ENCODE results near the gene ZBTB7A.

The ZBTB7A gene

GRCh38 chr19:4066682-4067395, at the start of gene ZBTB7A:
ZBTB7A (minus strand) TSS chr19:4066899; CDS start chr19:4055232, 11,667 bp downstream.
- DNase-seq (ENCODE audit: low read depth), result peak; percentile 66

- DNase-seq (ENCODE audit: low read depth), result no peak
Observed at GRCh38 chr19:4115818-4116385, 49.2 kb upstream of the ZBTB7A start.

GRCh38 chr19:4115050-4115817, 48.5 kb upstream of the ZBTB7A start:
- DNase-seq (ENCODE audit: low read depth), result peak; percentile 41

DNA sequence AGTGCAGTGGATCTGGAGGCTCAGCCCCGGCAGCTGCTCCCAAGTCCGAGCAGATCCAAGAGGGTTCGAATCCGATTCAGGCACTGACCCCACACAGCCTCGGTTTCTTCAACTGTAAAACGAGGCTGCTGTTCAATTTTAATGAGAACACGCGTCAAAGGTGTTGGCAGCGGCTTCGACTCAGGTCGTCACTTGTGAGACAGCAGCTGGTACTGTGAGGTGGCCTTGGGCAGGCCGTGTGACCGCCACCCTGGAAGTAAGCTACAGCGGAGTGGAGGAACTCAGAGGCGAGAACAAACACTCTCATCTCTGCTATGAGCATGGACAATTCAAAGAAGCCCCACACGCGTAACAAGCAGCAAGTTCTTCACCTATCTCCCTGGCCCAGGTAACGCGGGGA, 47.5 kb upstream of the ZBTB7A start:
- DNase-seq (ENCODE audit: low read depth), result no peak

DNA sequence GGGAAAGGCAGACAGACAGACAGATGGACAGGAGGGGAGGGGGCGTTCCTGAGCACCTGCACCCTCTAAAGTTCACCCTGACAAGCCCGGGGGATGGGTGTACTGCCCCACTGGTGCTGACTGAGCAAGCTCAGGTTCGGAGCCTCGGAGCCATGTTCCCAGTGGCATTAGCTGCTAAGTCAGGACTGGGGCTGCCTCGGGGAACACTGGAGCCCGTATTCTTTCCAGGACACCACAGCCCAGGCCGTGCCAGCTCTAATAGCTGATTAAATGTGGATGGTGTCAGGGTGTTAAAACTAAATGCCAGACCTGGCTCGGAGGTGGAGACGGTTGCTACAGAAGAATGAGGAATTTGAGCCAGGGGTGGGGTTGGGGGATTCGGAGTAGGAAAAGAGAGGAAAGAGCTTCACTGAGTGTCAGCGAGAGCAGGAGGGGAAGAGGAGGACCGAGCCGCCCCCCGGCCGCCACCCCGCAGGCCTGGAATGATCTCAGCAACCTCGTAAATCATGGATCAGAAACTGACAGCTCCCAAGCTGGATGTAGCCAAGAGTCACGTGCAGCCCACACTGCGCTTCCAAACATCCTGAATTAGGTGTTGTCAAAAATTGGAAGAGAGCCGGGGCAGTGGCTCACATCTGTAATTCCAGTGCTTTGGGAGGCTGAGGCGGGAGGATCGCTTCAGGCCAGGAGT, 46.8 kb upstream of the ZBTB7A start:
- DNase-seq (ENCODE audit: low read depth), result no peak

- DNase-seq (ENCODE audit: low read depth), result no peak
Observed at GRCh38 chr19:4112367-4112766, 45.7 kb upstream of the ZBTB7A start.

GRCh38 chr19:4109626-4109945, 42.9 kb upstream of the ZBTB7A start:
- no peak for DNase-seq (ENCODE audit: low read depth)

DNA sequence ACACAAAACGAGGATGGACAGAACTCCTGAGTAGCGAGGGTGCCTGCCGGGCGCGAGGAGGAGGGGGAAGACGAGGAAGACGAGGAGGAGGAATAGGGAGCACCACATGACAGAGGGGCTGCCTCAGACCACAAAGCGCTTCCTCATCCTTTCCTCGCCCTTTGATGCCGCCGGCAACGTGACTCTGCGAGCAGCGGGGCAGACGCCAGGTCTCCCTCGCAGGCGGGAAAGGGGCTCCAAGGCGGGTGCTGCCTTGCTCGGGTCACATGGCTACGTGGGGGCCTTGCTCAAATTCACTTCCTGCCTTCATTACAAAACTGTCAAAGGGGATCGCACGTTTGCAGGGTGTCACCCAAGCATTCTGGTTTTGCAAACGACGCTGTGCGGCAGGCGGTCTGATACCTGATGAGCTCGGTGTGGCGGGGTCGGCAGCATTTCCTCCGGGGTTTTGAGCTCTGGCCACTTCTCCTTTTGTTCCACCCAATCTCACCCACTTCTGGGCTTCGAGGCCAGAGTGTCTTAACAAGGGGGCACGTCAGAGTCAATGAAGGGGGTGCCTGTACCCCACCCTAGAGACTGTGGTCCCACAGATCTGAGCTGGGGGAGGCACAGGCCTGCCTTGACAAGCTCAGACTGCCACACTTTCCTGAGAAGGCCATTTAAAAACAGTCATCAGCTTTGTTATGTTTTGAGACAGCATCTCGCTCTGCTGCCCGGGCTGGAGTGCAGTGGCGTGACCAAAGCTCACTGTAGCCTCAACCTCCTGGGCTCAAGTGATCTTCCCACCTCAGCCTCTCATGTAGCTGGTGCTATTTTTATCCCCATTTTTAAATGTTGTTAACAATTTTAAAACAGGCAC, 42.3 kb upstream of the ZBTB7A start:
- DNase-seq (ENCODE audit: low read depth), result peak; percentile 65

DNA sequence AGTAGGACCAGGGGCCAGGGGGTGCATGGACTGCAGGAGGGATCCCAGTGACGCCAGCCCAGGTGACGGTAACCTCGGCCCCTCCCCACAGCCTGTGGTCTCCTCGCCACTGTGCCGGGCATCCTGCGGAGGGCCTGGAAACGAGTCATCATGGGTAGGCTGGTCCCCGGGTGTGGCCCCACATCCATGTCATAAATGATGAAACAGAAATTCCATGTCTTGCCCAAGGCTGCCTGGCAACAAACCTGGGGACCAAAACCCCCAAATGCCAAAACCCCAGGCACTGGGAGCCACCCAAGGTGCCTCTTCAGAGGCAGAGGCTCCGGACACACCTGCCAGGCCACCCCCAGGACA, 36.4 kb upstream of the ZBTB7A start:
- DNase-seq (ENCODE audit: low read depth), result no peak

DNA sequence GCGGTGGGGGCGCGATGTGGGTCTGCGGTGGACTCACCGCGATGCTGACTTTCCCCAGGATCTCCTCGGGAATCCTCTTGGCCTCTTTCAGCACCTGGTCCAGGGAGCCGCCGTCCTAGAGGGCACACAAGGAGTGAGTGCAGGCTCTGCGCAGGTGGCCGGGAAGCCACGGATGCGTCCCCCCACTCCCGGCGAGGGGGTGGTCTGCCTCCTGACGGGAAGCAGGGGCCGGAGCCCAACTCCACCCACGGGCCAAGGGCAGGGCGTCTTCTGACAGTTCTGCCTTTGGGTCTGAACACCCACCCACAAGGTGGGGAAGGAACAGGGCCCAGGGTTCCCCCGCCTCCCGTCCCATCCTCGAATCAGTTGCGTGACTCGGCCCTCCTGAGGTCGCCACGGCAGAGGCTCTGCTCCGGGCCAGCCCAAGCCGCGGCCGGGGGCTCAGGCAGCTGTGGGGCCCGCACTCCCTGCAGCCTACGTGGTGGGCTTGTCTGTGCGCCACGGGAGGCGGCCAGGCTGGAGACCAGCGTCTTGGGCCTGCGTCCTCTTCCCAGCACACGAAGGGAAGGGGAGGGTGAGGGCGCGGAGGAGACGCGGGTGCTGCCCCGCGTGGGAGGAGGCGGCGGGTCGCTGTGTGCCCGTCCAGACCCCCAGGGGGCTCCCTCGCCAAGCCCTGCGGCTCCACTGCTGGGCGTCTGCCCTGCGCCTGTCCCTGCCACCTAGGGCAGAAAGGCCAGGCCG, 35.8 kb upstream of the ZBTB7A start:
- no peak for DNase-seq (ENCODE audit: low read depth)

- no peak for DNase-seq (ENCODE audit: low read depth)
Observed at GRCh38 chr19:4101496-4101770, 34.7 kb upstream of the ZBTB7A start.

GRCh38 chr19:4100647-4101495, 34.2 kb upstream of the ZBTB7A start:
- DNase-seq (ENCODE audit: low read depth), result no peak

GRCh38 chr19:4099041-4099764, 32.5 kb upstream of the ZBTB7A start:
- DNase-seq (ENCODE audit: low read depth), result no peak

DNA sequence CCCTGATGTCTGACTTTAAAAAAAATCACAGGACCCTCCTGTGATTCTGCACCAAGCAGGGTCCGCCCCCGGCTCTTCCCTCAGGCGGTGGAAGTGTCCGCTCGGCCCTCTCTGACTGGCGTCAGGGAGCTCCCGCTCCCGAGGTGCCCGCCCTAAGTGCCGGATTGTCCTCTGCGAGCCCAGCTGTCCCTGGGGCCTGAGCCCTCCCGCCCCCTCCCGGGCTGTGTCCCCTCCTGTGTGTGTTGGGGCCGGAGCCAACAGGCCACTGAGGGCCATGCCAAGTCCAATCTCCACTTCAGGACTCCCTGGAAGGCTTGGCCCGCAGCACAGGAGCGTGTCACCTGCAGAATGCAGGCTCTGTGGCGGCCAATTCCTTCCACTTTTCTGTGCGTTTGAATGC, 31.8 kb upstream of the ZBTB7A start:
- no peak for DNase-seq (ENCODE audit: low read depth)

- no peak for DNase-seq (ENCODE audit: low read depth)
Observed at GRCh38 chr19:4097501-4097900, 30.8 kb upstream of the ZBTB7A start.

GRCh38 chr19:4096049-4096892, 29.6 kb upstream of the ZBTB7A start:
- DNase-seq (ENCODE audit: low read depth), result no peak

- DNase-seq (ENCODE audit: low read depth), result no peak
Observed at GRCh38 chr19:4095488-4095844, 28.8 kb upstream of the ZBTB7A start.

- DNase-seq (ENCODE audit: low read depth), result no peak
Observed at GRCh38 chr19:4094761-4095487, 28.2 kb upstream of the ZBTB7A start.

Measured in activated gamma-delta T cell treated with anti-CD3 and anti-CD28 coated beads, Interleukin-2, amount 50 U/mL, for 16 hours (primary cell).